HT-29 (cell line): ENCODE measurements around the gene SLC39A13. TPM values are rescaled to one million over a fixed set of nuclear protein-coding genes. Genes with fewer than 3 reads are reported as not detected.

Experiments used
- DNase-seq: peaks from one replicate; pipeline ENCODE4 v3.0.0-alpha.2; 2015; ENCODE audit warnings: low spot score
- total RNA-seq: library from RNA; depleted of rRNA; stranded (reverse); fragments of >200 nt; shearing (Covaris generic); gene quantifications from 2 replicates; pipeline ENCODE4 v1.2.3, GENCODE V29; 2014

SLC39A13 gene
- total RNA-seq, 1 experiment from 2014 or later: 67.0 TPM

- DNase-seq: no peak
Measured at GRCh38 chr11:47430524-47430923, 22.1 kb downstream of the SLC39A13 start.

- DNase-seq: no peak
Measured at GRCh38 chr11:47431356-47432083, 23.1 kb downstream of the SLC39A13 start.

GRCh38 chr11:47433157-47433556 is 24.8 kb downstream of the SLC39A13 start:
- DNase-seq: peak; percentile 23

- no peak for DNase-seq
Measured at GRCh38 chr11:47434011-47434786, 25.8 kb downstream of the SLC39A13 start.

- DNase-seq: no peak
Measured at GRCh38 chr11:47435687-47436086, 27.3 kb downstream of the SLC39A13 start.

- DNase-seq: no peak
Measured at GRCh38 chr11:47436726-47437125, 28.3 kb downstream of the SLC39A13 start.

GRCh38 chr11:47437218-47437745 is 28.9 kb downstream of the SLC39A13 start:
- no peak for DNase-seq

- no peak for DNase-seq
Measured at GRCh38 chr11:47437746-47438418, 29.5 kb downstream of the SLC39A13 start.

- DNase-seq: no peak
Measured at GRCh38 chr11:47438721-47439120, 30.3 kb downstream of the SLC39A13 start.

GRCh38 chr11:47440054-47440476 is 31.7 kb downstream of the SLC39A13 start:
- DNase-seq: no peak

GRCh38 chr11:47441421-47441820 is 33.0 kb downstream of the SLC39A13 start:
- DNase-seq: no peak

GRCh38 chr11:47442514-47442913 is 34.1 kb downstream of the SLC39A13 start:
- DNase-seq: no peak

- DNase-seq: peak; percentile 60
Measured at GRCh38 chr11:47443028-47443700, 34.8 kb downstream of the SLC39A13 start.

GRCh38 chr11:47443817-47444216 is 35.4 kb downstream of the SLC39A13 start:
- DNase-seq: no peak

GRCh38 chr11:47445840-47446239 is 37.5 kb downstream of the SLC39A13 start:
- DNase-seq: no peak

- no peak for DNase-seq
Measured at GRCh38 chr11:47446833-47447232, 38.4 kb downstream of the SLC39A13 start.

GRCh38 chr11:47447906-47448305 is 39.5 kb downstream of the SLC39A13 start:
- DNase-seq: no peak

- DNase-seq: no peak
Measured at GRCh38 chr11:47448566-47449427, 40.4 kb downstream of the SLC39A13 start, which contains the start of gene RAPSN. Gene RAPSN (minus strand): TSS chr11:47449136. CDS start chr11:47448964, 172 bp downstream.

GRCh38 chr11:47449541-47449940 is 41.2 kb downstream of the SLC39A13 start:
- DNase-seq: no peak

GRCh38 chr11:47451436-47451835 is 43.0 kb downstream of the SLC39A13 start:
- DNase-seq: no peak
